Spinal cord (tissue), 10 donors: ENCODE results near the gene EPHA6. TPM values are rescaled to one million over a fixed set of nuclear protein-coding genes. Genes with fewer than 3 reads are reported as not detected.
A peak's percentile ranks its signal among the peaks of the same experiment; 100 is the strongest.

Experiments
- DNase-seq, 6 donors: peaks; one replicate each; pipeline versions ENCODE4 v3.0.0 to v3.0.0-alpha.2; 2013 to 2015; ENCODE audit warnings: low spot score in 6 of 6, low read depth in 4 of 6
- H3K27ac ChIP-seq: one replicate; pipeline ENCODE4 v1.5.1; 2013; ENCODE audit warnings: low read depth, low read length, control low read depth
- H3K27me3 ChIP-seq: one replicate; pipeline ENCODE4 v1.6.1; 2013; ENCODE audit warnings: low read length; ENCODE audit not compliant: control insufficient read depth, insufficient read depth
- H3K36me3 ChIP-seq: one replicate; pipeline ENCODE4 v1.6.1; 2013; ENCODE audit warnings: low read length; ENCODE audit not compliant: control insufficient read depth, insufficient read depth
- H3K4me1 ChIP-seq: one replicate; pipeline ENCODE4 v1.6.1; 2013; ENCODE audit warnings: low read length; ENCODE audit not compliant: control insufficient read depth, insufficient read depth
- H3K4me3 ChIP-seq: one replicate; pipeline ENCODE4 v1.5.1; 2013; ENCODE audit warnings: low read depth, low read length, control low read depth
- H3K9me3 ChIP-seq: one replicate; pipeline ENCODE4 v1.6.1; 2013; ENCODE audit warnings: low read length; ENCODE audit not compliant: control insufficient read depth, insufficient read depth
- WGBS: methylation state at CpG from one replicate; pipeline ENCODE4 v1.1.5; 2013; ENCODE audit warnings: missing lambda C conversion rate; ENCODE audit not compliant: insufficient coverage; 5-methylcytosine and 5-hydroxymethylcytosine counted together
- polyA plus RNA-seq, 2 donors: library from polyadenylated mRNA; unstranded; fragments of 120-200 nt; gene quantifications; one replicate each; pipeline ENCODE4 v1.2.1, GENCODE V29; 2013; ENCODE audit not compliant: insufficient read length in 2 of 2
- total RNA-seq, 2 donors: library from RNA; depleted of rRNA in 1 of 2; stranded (reverse); fragments of 120-200 nt in 1 of 2; fragments of >200 nt in 1 of 2; gene quantifications; one replicate each; pipeline versions ENCODE4 v1.2.3 to v1.2.4, GENCODE V29; 2013 to 2014
- donor health status: healthy.

EPHA6 gene
- total and polyA plus RNA-seq, 4 donors: 5.3 to 78.5 (median 16.0) TPM

GRCh38 chr3:96833301-96833700, 18.9 kb downstream of the EPHA6 start:
- no peak for DNase-seq
- H3K27ac ChIP-seq: no peak overlapping the region
- no peak overlapping the region for H3K4me3 ChIP-seq
- no peaks in the 10 kb centered on the region for H3K9me3 ChIP-seq
- no peaks in the 10 kb centered on the region for H3K36me3 ChIP-seq
- no peaks in the 10 kb centered on the region for H3K27me3 ChIP-seq
- no peaks in the 10 kb centered on the region for H3K4me1 ChIP-seq

DNA sequence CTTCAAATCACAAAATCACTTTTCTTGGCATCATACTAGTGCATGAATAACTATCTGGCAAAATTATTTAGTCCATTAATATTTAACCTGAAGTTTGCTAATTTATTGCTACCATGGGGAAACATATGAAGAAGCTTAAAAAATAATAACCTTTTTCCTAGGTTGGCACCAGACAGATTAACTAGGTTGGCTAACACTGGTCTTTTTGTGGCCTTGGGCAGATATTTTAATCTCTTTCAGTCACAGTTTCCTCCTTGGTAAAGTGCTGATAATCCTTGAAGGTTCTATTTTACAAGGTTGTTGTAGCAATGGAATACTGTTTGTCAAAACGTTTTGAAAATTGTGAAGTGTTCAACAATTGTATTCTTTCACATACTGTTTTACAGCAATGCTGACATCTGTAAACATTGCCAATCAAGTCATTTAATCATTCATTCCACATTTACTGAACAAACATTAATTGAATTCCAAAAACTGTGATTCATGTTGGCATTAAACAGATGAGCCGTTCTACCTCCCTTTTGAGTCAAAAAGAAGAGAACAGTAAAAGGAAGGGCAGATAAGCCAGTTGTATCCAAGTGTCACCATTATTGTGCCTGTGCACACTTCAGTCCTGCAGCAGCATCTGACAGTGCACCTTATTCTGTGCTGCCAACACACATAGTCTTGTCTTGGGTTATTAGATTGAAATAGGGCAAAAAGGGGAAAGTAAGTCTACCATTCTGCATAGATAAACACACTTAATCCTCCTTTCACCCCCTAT, 21.9 kb downstream of the EPHA6 start:
- Histone ChIP-seq H3K4me1 (no peaks in the 10 kb centered on the region), H3K9me3 (no peaks in the 10 kb centered on the region), H3K27me3 (no peaks in the 10 kb centered on the region), H3K36me3 (no peaks in the 10 kb centered on the region), H3K4me3 (no peak overlapping the region), H3K27ac (no peak overlapping the region)
- no CpG with 5 or more reads among the region's 2 CpGs for WGBS
- no peak for DNase-seq

GRCh38 chr3:96843505-96844203, 29.3 kb downstream of the EPHA6 start:
- Histone ChIP-seq H3K4me1 (no peaks in the 10 kb centered on the region), H3K36me3 (no peaks in the 10 kb centered on the region), H3K9me3 (no peaks in the 10 kb centered on the region), H3K27me3 (no peaks in the 10 kb centered on the region), H3K4me3 (no peak overlapping the region), H3K27ac (no peak overlapping the region)
- DNase-seq: peak in 2 of 6 donors; percentile 68 to 79
- 65% methylated on average over 5 of the region's 6 CpGs for WGBS

GRCh38 chr3:96844204-96844514, 29.8 kb downstream of the EPHA6 start:
- DNase-seq: no peak
- Histone ChIP-seq H3K4me1 (no peaks in the 10 kb centered on the region), H3K27ac (no peak overlapping the region), H3K4me3 (no peak overlapping the region), H3K27me3 (no peaks in the 10 kb centered on the region), H3K36me3 (no peaks in the 10 kb centered on the region), H3K9me3 (no peaks in the 10 kb centered on the region)

DNA sequence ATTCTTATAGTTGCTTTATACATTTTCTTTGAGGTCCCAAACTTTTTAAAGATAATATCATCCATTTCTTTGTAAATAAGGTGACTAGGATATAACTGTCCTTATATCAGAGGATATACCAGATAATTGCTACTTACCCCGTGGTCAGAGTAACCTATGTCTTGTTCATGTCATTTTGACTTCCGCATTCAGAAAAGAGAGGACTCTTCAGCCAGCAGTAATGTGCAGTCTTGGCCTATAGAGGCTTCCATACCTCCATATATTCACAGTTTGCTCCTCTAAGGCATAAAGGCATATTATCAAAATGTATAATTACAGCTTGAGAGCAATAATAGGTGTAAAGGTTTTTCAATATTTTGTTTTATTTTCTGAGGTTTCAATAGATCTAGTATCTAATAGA, 38.5 kb downstream of the EPHA6 start:
- H3K27ac ChIP-seq: no peak overlapping the region
- WGBS: no CpG with 5 or more reads among the region's 2 CpGs
- no peaks in the 10 kb centered on the region for H3K27me3 ChIP-seq
- DNase-seq: no peak
- H3K36me3 ChIP-seq: no peaks in the 10 kb centered on the region
- H3K4me3 ChIP-seq: no peak overlapping the region
- no peaks in the 10 kb centered on the region for H3K4me1 ChIP-seq
- H3K9me3 ChIP-seq: no peaks in the 10 kb centered on the region

- H3K36me3 ChIP-seq: no peaks in the 10 kb centered on the region
- H3K9me3 ChIP-seq: no peaks in the 10 kb centered on the region
- no peaks in the 10 kb centered on the region for H3K27me3 ChIP-seq
- H3K4me3 ChIP-seq: no peak overlapping the region
- no peak for DNase-seq
- no CpG with 5 or more reads among the region's 1 CpG for WGBS
- no peak overlapping the region for H3K27ac ChIP-seq
- no peaks in the 10 kb centered on the region for H3K4me1 ChIP-seq
These were observed 46.5 kb downstream of the EPHA6 start for GRCh38 chr3:96860882-96861281.

GRCh38 chr3:96863129-96863740, 48.8 kb downstream of the EPHA6 start:
- Histone ChIP-seq H3K36me3 (no peaks in the 10 kb centered on the region), H3K27me3 (no peaks in the 10 kb centered on the region), H3K9me3 (no peaks in the 10 kb centered on the region), H3K27ac (no peak overlapping the region), H3K4me1 (no peaks in the 10 kb centered on the region), H3K4me3 (no peak overlapping the region)
- WGBS: no CpG with 5 or more reads among the region's 1 CpG
- peak; percentile 17 to 92 (median 45) for DNase-seq

DNA sequence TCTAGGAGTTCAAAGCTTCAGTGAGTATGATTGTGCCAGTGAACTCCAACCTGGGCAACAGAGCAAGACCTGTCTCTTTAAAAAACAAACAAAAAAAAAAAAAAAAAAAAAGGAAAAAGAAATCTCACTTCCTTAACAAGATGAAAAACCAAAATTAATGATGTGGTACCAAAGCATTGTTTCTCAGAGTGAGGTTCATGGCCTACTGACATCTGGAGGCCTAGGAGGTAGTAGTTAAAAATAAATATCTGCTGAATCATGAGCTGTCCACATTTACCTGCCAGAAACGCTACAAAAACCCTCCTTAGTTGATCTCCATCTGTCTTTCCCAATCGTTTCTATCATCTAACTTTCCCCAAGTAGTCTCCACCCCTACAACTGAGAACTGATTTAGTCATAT, 51.2 kb downstream of the EPHA6 start:
- no peaks in the 10 kb centered on the region for H3K27me3 ChIP-seq
- H3K27ac ChIP-seq: no peak overlapping the region
- H3K4me3 ChIP-seq: no peak overlapping the region
- DNase-seq: no peak
- WGBS: no CpG with 5 or more reads among the region's 2 CpGs
- H3K4me1 ChIP-seq: no peaks in the 10 kb centered on the region
- H3K9me3 ChIP-seq: no peaks in the 10 kb centered on the region
- no peaks in the 10 kb centered on the region for H3K36me3 ChIP-seq

DNA sequence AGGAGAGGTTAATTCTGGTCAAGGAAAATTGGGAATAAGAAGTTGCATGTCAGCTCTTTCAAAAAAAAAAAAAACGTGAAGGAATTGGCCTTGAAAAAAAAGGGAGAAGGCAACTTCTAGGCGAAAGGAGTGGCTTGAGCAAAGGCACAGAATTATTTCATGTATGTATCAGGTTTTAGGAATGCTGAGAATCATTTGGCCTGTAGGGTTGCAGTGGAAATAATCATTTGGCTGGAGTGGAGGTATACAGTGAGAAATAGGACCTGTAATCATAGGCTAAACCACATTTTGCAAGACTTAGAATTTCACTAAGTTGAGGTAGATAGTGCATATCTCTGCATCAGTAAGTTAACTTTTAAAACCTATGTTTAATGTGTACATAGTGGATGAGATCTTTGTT, 54.9 kb downstream of the EPHA6 start:
- H3K27ac ChIP-seq: no peak overlapping the region
- 83% methylated on average over 2 of the region's 2 CpGs for WGBS
- DNase-seq: no peak
- no peaks in the 10 kb centered on the region for H3K36me3 ChIP-seq
- H3K4me1 ChIP-seq: no peaks in the 10 kb centered on the region
- no peaks in the 10 kb centered on the region for H3K9me3 ChIP-seq
- no peak overlapping the region for H3K4me3 ChIP-seq
- H3K27me3 ChIP-seq: no peaks in the 10 kb centered on the region

DNA sequence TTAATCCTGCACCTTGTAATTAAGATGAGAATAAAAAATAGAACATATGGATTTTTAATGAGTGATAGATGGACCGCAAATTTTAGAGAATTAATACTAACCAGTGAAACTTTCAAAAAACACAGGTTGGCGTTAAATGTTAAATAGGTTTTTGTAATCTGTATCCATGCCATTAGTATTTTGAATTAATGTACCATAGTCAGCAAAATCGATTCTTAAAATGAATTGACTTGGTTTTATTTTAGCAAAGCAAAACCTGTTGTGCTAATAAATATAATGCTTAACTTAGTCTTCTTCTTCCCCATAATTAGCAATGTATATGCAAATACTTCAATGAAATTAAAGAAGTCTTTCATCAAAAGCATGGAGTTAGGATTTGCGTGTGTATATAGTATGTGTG, 63.1 kb downstream of the EPHA6 start:
- Histone ChIP-seq H3K36me3 (no peaks in the 10 kb centered on the region), H3K4me1 (no peaks in the 10 kb centered on the region), H3K27ac (no peak overlapping the region), H3K9me3 (no peaks in the 10 kb centered on the region), H3K27me3 (no peaks in the 10 kb centered on the region), H3K4me3 (no peak overlapping the region)
- DNase-seq: no peak
- no CpG with 5 or more reads among the region's 4 CpGs for WGBS
